HCT116 (cell line): Measurements from ENCODE around the gene PHF19. TPM values are rescaled to one million over a fixed set of nuclear protein-coding genes. Genes with fewer than 3 reads are reported as not detected.

Experiments used
- ATAC-seq: fragments of 200-7000 bp; cut with Tn5 transposase; 2 replicates; pipeline ENCODE4 v1.9.1; 2020; ENCODE audit warnings: mild to moderate bottlenecking, moderate library complexity
- BruUV-seq: library from RNA; stranded (reverse); fragments of 400-500 nt; replicated peaks from 2 replicates; lab custom pipeline; 2021; lab: Mats Ljungman, UMichigan
- CTCF ChIA-PET: fragments of 300-600 bp; sonication (Branson Sonifier 250); formaldehyde crosslinking; loops from one replicate; lab custom pipeline; 2021; ENCODE audit warnings: antibody characterized with exemption; lab: Charles Lee
- POLR2A ChIA-PET: fragments of 300-600, 350-600 bp; sonication (Branson Sonifier 250); formaldehyde crosslinking; loops from one replicate; lab custom pipeline; 2021; ENCODE audit warnings: antibody characterized with exemption; lab: Charles Lee
- RAD21 ChIA-PET, 2 experiments: fragments of 300-600 bp; sonication (Branson Sonifier 250); formaldehyde crosslinking; loops; one replicate each; lab custom pipeline; 2023; ENCODE audit warnings: low total read pairs in 2 of 2; ENCODE audit not compliant: uncharacterized antibody in 2 of 2, unreplicated experiment in 2 of 2, low non-redundant PET in 1 of 2; lab: Charles Lee
- DNase-seq: peaks from one replicate; pipeline ENCODE4 v3.0.0-alpha.2; 2010; ENCODE audit warnings: low read depth, low spot score
- H2AFZ ChIP-seq: fragments of 200-600 bp; shearing (Covaris generic), sonication (generic); 2 replicates; pipeline ENCODE4 v1.6.1; 2017; ENCODE audit warnings: low read depth, mixed run types, mixed read lengths, antibody characterized with exemption, low read length; ENCODE audit not compliant: poor library complexity, severe bottlenecking
- H3K27ac ChIP-seq: 2 replicates; pipeline ENCODE4 v1.5.1; 2012; ENCODE audit warnings: low read depth, low read length
- H3K27me3 ChIP-seq: fragments of 200-600 bp; sonication (generic); 2 replicates; pipeline ENCODE4 v1.6.1; 2016; ENCODE audit warnings: mixed run types, low read length, mixed read lengths; ENCODE audit not compliant: insufficient read depth
- H3K36me3 ChIP-seq, 2 experiments: fragments of 200-500 bp in 1 of 2; fragments of 200-600 bp in 1 of 2; sonication (Bioruptor generic) in 1 of 2; sonication (generic) in 1 of 2; 2 replicates each; pipeline versions ENCODE4 v1.5.1 to v1.6.1; 2014 to 2016; ENCODE audit warnings: low read length in 2 of 2, inconsistent platforms in 1 of 2, mixed read lengths in 1 of 2, mixed run types in 1 of 2; ENCODE audit not compliant: insufficient read depth in 2 of 2, control insufficient read depth in 1 of 2
- H3K4me1 ChIP-seq, 2 experiments: fragments of 200-600 bp in 1 of 2; sonication (generic) in 1 of 2; 2 replicates each; pipeline versions ENCODE4 v1.5.1 to v1.6.1; 2012 to 2017; ENCODE audit warnings: low read length in 2 of 2, inconsistent platforms in 1 of 2, mild to moderate bottlenecking in 1 of 2, mixed read lengths in 1 of 2, mixed run types in 1 of 2, moderate library complexity in 1 of 2; ENCODE audit not compliant: insufficient read depth in 2 of 2, control insufficient read depth in 1 of 2
- H3K4me2 ChIP-seq: fragments of 200-600 bp; sonication (generic); 2 replicates; pipeline ENCODE4 v1.6.1; 2017; ENCODE audit warnings: mixed run types, low read length, mixed read lengths
- H3K4me3 ChIP-seq, 2 experiments: fragments of 200-600 bp in 1 of 2; sonication (generic) in 1 of 2; replicated peaks in 1 of 2; 2 replicates each; pipeline ENCODE4 v1.5.1; 2011 to 2016; ENCODE audit warnings: low read length in 2 of 2, control low read depth in 1 of 2, low read depth in 1 of 2, mild to moderate bottlenecking in 1 of 2, mixed read lengths in 1 of 2, mixed run types in 1 of 2
- H3K79me2 ChIP-seq: fragments of 200-600 bp; sonication (generic); 2 replicates; pipeline ENCODE4 v1.6.1; 2017; ENCODE audit warnings: mild to moderate bottlenecking, mixed run types, low read length, moderate library complexity, mixed read lengths; ENCODE audit not compliant: insufficient read depth
- H3K9ac ChIP-seq: fragments of 200-600 bp; sonication (generic); 2 replicates; pipeline ENCODE4 v1.6.1; 2016; ENCODE audit warnings: low read length, mixed read lengths
- H3K9me2 ChIP-seq: fragments of 200-600 bp; sonication (generic), shearing (Covaris generic); 2 replicates; pipeline ENCODE4 v1.6.1; 2017; ENCODE audit warnings: mixed run types, mild to moderate bottlenecking, moderate library complexity; ENCODE audit not compliant: insufficient read depth
- H3K9me3 ChIP-seq, 2 experiments: fragments of 200-500 bp in 1 of 2; fragments of 200-600 bp in 1 of 2; sonication (Bioruptor generic) in 1 of 2; sonication (generic) in 1 of 2; 2 replicates each; pipeline ENCODE4 v1.6.1; 2014 to 2017; ENCODE audit warnings: low read length in 2 of 2, mixed read lengths in 2 of 2, inconsistent platforms in 1 of 2, low read depth in 1 of 2, mild to moderate bottlenecking in 1 of 2, mixed run types in 1 of 2, moderate library complexity in 1 of 2; ENCODE audit not compliant: control insufficient read depth in 1 of 2, insufficient read depth in 1 of 2
- H4K20me1 ChIP-seq: fragments of 200-600 bp; sonication (generic), shearing (Covaris generic); 2 replicates; pipeline ENCODE4 v1.6.1; 2017; ENCODE audit warnings: mixed run types, mild to moderate bottlenecking, moderate library complexity; ENCODE audit not compliant: insufficient read depth
- CBX3 ChIP-seq: IDR thresholded peaks from 2 replicates; pipeline ENCODE4 v1.6.1; 2012; ENCODE audit warnings: low read depth
- EZH2 ChIP-seq: fragments of 200-600 bp; sonication (generic); IDR thresholded peaks from 2 replicates; pipeline ENCODE4 v1.6.1; 2017; ENCODE audit warnings: antibody characterized with exemption, mixed run types
- FOSL1 ChIP-seq: IDR thresholded peaks from 2 replicates; pipeline ENCODE4 v1.6.1; 2012; ENCODE audit warnings: low read depth
- JUND ChIP-seq: IDR thresholded peaks from 2 replicates; pipeline ENCODE4 v1.6.1; 2012
- REST ChIP-seq: IDR thresholded peaks from 2 replicates; pipeline ENCODE4 v1.6.1; 2012; ENCODE audit warnings: low read depth
- SRF ChIP-seq: IDR thresholded peaks from 2 replicates; pipeline ENCODE4 v1.6.1; 2012; ENCODE audit warnings: low read depth
- ZBTB33 ChIP-seq: IDR thresholded peaks from 2 replicates; pipeline ENCODE4 v1.6.1; 2011; ENCODE audit warnings: mild to moderate bottlenecking, low read length, moderate library complexity; ENCODE audit not compliant: insufficient replicate concordance; ENCODE audit errors: extremely low read depth
- intact Hi-C: fragments of 100-400 bp; cut with micrococcal nuclease; formaldehyde crosslinking; loops from 2 replicates; pipeline ENCODE4 v1.10.0; 2022
- total RNA-seq: library from RNA; stranded (reverse); gene quantifications from one replicate; pipeline ENCODE4 v1.2.1, GENCODE V29; 2021; ENCODE audit not compliant: unreplicated experiment

Gene PHF19
- total RNA-seq, 1 experiment from 2014 or later, result 74.0 TPM

GRCh38 chr9:120829650-120830049, 47.3 kb downstream of the PHF19 start:
- no peak overlapping the region for H3K27ac ChIP-seq
- H3K27me3 ChIP-seq, result no peaks in the 10 kb centered on the region
- H3K36me3 ChIP-seq, result peaks cover 21 to 34% of the 10 kb centered on the region in 2 experiments; a peak in 3 of 4 replicates
- no peak overlapping the region for H3K4me3 ChIP-seq
- CTCF ChIA-PET, result no interaction called here
- H3K9ac ChIP-seq, result no peak overlapping the region
- no peak overlapping the region for H3K4me2 ChIP-seq
- no TSS peak for BruUV-seq
- no peaks in the 10 kb centered on the region for H4K20me1 ChIP-seq
- ATAC-seq (no peak), DNase-seq (no peak)
- RAD21 ChIA-PET, result no interaction called here
- H3K4me1 ChIP-seq, result no peaks in the 10 kb centered on the region
- intact Hi-C loops, result no loop called here
- POLR2A ChIA-PET, result no interaction called here
- TF ChIP-seq EZH2 (no peak), SRF (no peak)
- no peaks in the 10 kb centered on the region for H3K9me2 ChIP-seq
- H2AFZ ChIP-seq, result no peak overlapping the region
- H3K79me2 ChIP-seq, result peaks cover 7% of the 10 kb centered on the region; the same call in 1 of the 2 replicates
- no peaks in the 10 kb centered on the region for H3K9me3 ChIP-seq

GRCh38 chr9:120820095-120820494, 56.9 kb downstream of the PHF19 start:
- H3K9ac ChIP-seq, result no peak overlapping the region
- RAD21 ChIA-PET, result no interaction called here
- no peaks in the 10 kb centered on the region for H3K4me1 ChIP-seq
- no peak for TF ChIP-seq JUND
- no peak for TF ChIP-seq CBX3
- TF ChIP-seq FOSL1, result no peak
- TF ChIP-seq ZBTB33, result no peak
- no peak for TF ChIP-seq REST
- no peaks in the 10 kb centered on the region for H3K9me2 ChIP-seq
- H3K79me2 ChIP-seq, result no peaks in the 10 kb centered on the region
- H3K36me3 ChIP-seq, result peaks cover 37 to 43% of the 10 kb centered on the region in 2 experiments
- CTCF ChIA-PET, result no interaction called here
- H3K4me3 ChIP-seq, result no peak overlapping the region
- no peak overlapping the region for H3K27ac ChIP-seq
- no peak for ATAC-seq
- no TSS peak for BruUV-seq
- POLR2A ChIA-PET, result no interaction called here
- DNase-seq, result no peak
- H3K9me3 ChIP-seq, result no peaks in the 10 kb centered on the region
- no peak overlapping the region for H3K4me2 ChIP-seq
- no peak overlapping the region for H2AFZ ChIP-seq
- intact Hi-C loops, result no loop called here
- no peaks in the 10 kb centered on the region for H3K27me3 ChIP-seq
- H4K20me1 ChIP-seq, result no peaks in the 10 kb centered on the region
